HepG2 (cell line): ENCODE data around the gene ZNF396. TPM values are rescaled to one million over a fixed set of nuclear protein-coding genes. Genes with fewer than 3 reads are reported as not detected.

Experiments used
- ATF7-NPFF ChIP-seq: sonication (generic); formaldehyde crosslinking; IDR thresholded peaks from 2 replicates; pipeline ENCODE4 v1.8.1; 2023; ENCODE audit warnings: mild to moderate bottlenecking, low read depth, missing genetic modification reagents, moderate library complexity
- GABPB1 ChIP-seq: IDR thresholded peaks from 2 replicates; pipeline ENCODE4 v1.6.1; 2016; ENCODE audit warnings: mild to moderate bottlenecking, missing genetic modification reagents, moderate library complexity, missing compliant biosample characterization
- GTF2F1 ChIP-seq: fragments of 150-350 bp; IDR thresholded peaks from 2 replicates; pipeline ENCODE4 v1.6.1; 2014; ENCODE audit warnings: low read length
- KLF15 ChIP-seq: sonication (generic); formaldehyde crosslinking; IDR thresholded peaks from 2 replicates; pipeline ENCODE4 v1.8.1; 2023; ENCODE audit warnings: borderline replicate concordance, mild to moderate bottlenecking, inconsistent platforms, missing genetic modification reagents, mixed read lengths
- KLF9 ChIP-seq: IDR thresholded peaks from 2 replicates; pipeline ENCODE4 v1.6.1; 2016; ENCODE audit warnings: low read depth
- MAF1 ChIP-seq: sonication (generic); formaldehyde crosslinking; IDR thresholded peaks from 2 replicates; pipeline ENCODE4 v1.5.0; 2020; ENCODE audit warnings: missing genetic modification reagents, borderline replicate concordance
- MXI1 ChIP-seq: IDR thresholded peaks from 3 replicates; pipeline ENCODE4 v1.6.1; 2012; ENCODE audit warnings: low read depth, low read length, inconsistent platforms, borderline replicate concordance
- MYNN ChIP-seq: sonication (generic); formaldehyde crosslinking; IDR thresholded peaks from 2 replicates; pipeline ENCODE4 v1.4.0; 2020; ENCODE audit warnings: mild to moderate bottlenecking, low read depth, missing genetic modification reagents
- NFYB ChIP-seq: sonication (generic); formaldehyde crosslinking; IDR thresholded peaks from 2 replicates; pipeline ENCODE4 v1.4.0; 2020; ENCODE audit warnings: missing genetic modification reagents
- POLR2G ChIP-seq: fragments of 200-400 bp; formaldehyde crosslinking; IDR thresholded peaks from 2 replicates; pipeline ENCODE4 v1.6.1; 2018; ENCODE audit warnings: mild to moderate bottlenecking, low read depth, low read length, moderate library complexity
- TMF1 ChIP-seq: sonication (generic); formaldehyde crosslinking; IDR thresholded peaks from 2 replicates; pipeline ENCODE4 v1.8.1; 2022; ENCODE audit warnings: low read depth, missing genetic modification reagents
- ZNF20 ChIP-seq: sonication (generic); formaldehyde crosslinking; IDR thresholded peaks from 2 replicates; pipeline ENCODE4 v1.4.0; 2020; ENCODE audit warnings: mild to moderate bottlenecking, moderate library complexity, missing genetic modification reagents
- ZNF292 ChIP-seq: sonication (generic); formaldehyde crosslinking; IDR thresholded peaks from 2 replicates; pipeline ENCODE4 v1.8.1; 2022; ENCODE audit warnings: mild to moderate bottlenecking, low read depth, missing genetic modification reagents, borderline replicate concordance
- ZNF589 ChIP-seq: sonication (generic); formaldehyde crosslinking; conservative IDR thresholded peaks from 2 replicates; pipeline ENCODE4 v1.8.0; 2022; ENCODE audit warnings: mild to moderate bottlenecking, moderate library complexity, missing genetic modification reagents
- ZNF614 ChIP-seq: IDR thresholded peaks from 2 replicates; pipeline ENCODE4 v1.6.1; 2018; ENCODE audit warnings: missing biosample characterization, missing genetic modification reagents, inconsistent platforms, borderline replicate concordance
- ZNF619 ChIP-seq: sonication (generic); formaldehyde crosslinking; IDR thresholded peaks from 2 replicates; pipeline ENCODE4 v1.4.0; 2020; ENCODE audit warnings: mild to moderate bottlenecking, missing genetic modification reagents
- polyA plus RNA-seq, 8 experiments: library from polyadenylated mRNA; depleted of rRNA in 3 of 8; stranded (reverse) in 7 of 8; unstranded in 1 of 8; fragments of >200 nt; fragmentation: Illumina TruSeq in 4 of 8; extraction: Trizol in 4 of 8; gene quantifications; 2 replicates each; pipeline versions ENCODE4 v1.2.1 to v1.2.3, GENCODE V29; 2011 to 2016; ENCODE audit warnings: low read depth in 4 of 8, missing spikeins in 1 of 8, mixed read lengths in 1 of 8; ENCODE audit not compliant: insufficient read depth in 1 of 8
- total RNA-seq, 5 experiments: library from RNA; depleted of rRNA; stranded (reverse); fragments of >200 nt; fragmentation: Illumina TruSeq; extraction: Trizol; gene quantifications; 2 replicates each; pipeline ENCODE4 v1.2.3, GENCODE V29; 2016; ENCODE audit warnings: low read depth in 1 of 5
- TF ChIP-seq, protein P1 (sequence below): sonication (generic); formaldehyde crosslinking; IDR thresholded peaks from 2 replicates; pipeline ENCODE4 v1.4.0; 2020; ENCODE audit warnings: mild to moderate bottlenecking, missing genetic modification reagents
- TF ChIP-seq, protein P2 (sequence below): sonication (generic); formaldehyde crosslinking; IDR thresholded peaks from 2 replicates; pipeline ENCODE4 v1.4.0; 2020; ENCODE audit warnings: missing genetic modification reagents
- TF ChIP-seq, protein P3 (sequence below): sonication (generic); formaldehyde crosslinking; IDR thresholded peaks from 2 replicates; pipeline ENCODE4 v1.4.0; 2020; ENCODE audit warnings: mild to moderate bottlenecking, missing genetic modification reagents
- TF ChIP-seq, protein P4 (sequence below): sonication (generic); formaldehyde crosslinking; IDR thresholded peaks from 2 replicates; pipeline ENCODE4 v1.4.0; 2020; ENCODE audit warnings: mild to moderate bottlenecking, missing genetic modification reagents
- TF ChIP-seq, protein P5 (sequence below): sonication (generic); formaldehyde crosslinking; IDR thresholded peaks from 2 replicates; pipeline ENCODE4 v1.8.1; 2023; ENCODE audit warnings: mild to moderate bottlenecking, missing genetic modification reagents

The ZNF396 gene
- total and polyA plus RNA-seq, 2 of the 13 experiments (the other 11 are each of a cell fraction or from before 2014, with no cell fraction given) = 0.25 to 0.75 TPM

DNA sequence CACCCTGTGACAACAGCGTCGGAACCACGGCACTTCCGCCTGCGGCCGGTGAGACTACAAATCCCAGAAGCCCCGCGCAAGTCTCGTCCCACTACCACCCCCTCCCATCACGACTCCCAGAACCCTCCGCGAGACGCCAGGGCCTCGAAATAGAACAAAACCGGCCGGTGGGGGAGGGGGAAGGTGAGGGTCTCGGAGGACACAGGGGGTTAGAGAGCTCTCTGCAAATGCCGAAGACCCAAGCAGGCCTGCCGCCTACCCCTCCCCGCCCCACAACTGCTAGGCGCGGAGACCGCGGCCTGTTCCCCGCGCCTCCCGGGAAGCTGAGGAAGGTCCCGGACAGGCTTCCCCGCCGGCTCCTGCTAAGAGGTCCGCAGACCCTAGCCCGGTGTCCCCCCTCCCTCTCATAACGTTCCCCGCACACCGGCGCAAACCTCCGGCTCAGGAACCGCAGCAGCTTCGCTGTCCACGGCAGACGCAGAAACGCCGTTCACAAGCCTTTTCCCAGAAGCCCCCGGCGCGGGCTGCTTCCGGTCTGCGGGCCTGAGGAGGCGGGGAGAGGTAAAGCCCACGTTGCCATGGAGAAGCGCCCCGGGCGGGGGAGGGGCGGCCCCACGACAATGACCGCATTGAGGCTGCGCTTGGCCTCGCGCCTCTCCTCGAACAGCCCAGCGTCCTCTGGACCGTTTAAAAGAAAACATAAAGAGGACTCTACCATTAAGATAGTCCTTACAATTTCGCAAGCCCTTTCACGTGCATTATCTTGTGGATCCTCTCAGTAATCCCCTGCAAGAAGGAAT, 33.0 kb downstream of the ZNF396 start, which contains the start of gene ZNF24 (continued):
- TF ChIP-seq, protein P1, sequence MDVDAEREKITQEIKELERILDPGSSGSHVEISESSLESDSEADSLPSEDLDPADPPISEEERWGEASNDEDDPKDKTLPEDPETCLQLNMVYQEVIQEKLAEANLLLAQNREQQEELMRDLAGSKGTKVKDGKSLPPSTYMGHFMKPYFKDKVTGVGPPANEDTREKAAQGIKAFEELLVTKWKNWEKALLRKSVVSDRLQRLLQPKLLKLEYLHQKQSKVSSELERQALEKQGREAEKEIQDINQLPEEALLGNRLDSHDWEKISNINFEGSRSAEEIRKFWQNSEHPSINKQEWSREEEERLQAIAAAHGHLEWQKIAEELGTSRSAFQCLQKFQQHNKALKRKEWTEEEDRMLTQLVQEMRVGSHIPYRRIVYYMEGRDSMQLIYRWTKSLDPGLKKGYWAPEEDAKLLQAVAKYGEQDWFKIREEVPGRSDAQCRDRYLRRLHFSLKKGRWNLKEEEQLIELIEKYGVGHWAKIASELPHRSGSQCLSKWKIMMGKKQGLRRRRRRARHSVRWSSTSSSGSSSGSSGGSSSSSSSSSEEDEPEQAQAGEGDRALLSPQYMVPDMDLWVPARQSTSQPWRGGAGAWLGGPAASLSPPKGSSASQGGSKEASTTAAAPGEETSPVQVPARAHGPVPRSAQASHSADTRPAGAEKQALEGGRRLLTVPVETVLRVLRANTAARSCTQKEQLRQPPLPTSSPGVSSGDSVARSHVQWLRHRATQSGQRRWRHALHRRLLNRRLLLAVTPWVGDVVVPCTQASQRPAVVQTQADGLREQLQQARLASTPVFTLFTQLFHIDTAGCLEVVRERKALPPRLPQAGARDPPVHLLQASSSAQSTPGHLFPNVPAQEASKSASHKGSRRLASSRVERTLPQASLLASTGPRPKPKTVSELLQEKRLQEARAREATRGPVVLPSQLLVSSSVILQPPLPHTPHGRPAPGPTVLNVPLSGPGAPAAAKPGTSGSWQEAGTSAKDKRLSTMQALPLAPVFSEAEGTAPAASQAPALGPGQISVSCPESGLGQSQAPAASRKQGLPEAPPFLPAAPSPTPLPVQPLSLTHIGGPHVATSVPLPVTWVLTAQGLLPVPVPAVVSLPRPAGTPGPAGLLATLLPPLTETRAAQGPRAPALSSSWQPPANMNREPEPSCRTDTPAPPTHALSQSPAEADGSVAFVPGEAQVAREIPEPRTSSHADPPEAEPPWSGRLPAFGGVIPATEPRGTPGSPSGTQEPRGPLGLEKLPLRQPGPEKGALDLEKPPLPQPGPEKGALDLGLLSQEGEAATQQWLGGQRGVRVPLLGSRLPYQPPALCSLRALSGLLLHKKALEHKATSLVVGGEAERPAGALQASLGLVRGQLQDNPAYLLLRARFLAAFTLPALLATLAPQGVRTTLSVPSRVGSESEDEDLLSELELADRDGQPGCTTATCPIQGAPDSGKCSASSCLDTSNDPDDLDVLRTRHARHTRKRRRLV (CRISPR knock-in tag) = peak; percentile 95
- TF ChIP-seq, protein P2, sequence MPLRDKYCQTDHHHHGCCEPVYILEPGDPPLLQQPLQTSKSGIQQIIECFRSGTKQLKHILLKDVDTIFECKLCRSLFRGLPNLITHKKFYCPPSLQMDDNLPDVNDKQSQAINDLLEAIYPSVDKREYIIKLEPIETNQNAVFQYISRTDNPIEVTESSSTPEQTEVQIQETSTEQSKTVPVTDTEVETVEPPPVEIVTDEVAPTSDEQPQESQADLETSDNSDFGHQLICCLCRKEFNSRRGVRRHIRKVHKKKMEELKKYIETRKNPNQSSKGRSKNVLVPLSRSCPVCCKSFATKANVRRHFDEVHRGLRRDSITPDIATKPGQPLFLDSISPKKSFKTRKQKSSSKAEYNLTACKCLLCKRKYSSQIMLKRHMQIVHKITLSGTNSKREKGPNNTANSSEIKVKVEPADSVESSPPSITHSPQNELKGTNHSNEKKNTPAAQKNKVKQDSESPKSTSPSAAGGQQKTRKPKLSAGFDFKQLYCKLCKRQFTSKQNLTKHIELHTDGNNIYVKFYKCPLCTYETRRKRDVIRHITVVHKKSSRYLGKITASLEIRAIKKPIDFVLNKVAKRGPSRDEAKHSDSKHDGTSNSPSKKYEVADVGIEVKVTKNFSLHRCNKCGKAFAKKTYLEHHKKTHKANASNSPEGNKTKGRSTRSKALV = 0 out of 2 replicates have a peak, but pooled peaks have one; percentile 22
- TF ChIP-seq, protein P3, sequence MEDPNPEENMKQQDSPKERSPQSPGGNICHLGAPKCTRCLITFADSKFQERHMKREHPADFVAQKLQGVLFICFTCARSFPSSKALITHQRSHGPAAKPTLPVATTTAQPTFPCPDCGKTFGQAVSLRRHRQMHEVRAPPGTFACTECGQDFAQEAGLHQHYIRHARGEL (CRISPR knock-in tag) = 0 out of 2 replicates have a peak, but pooled peaks have one; percentile 9
- TF ChIP-seq NFYB (CRISPR knock-in tag) = peak; percentile 26; the same call in 1 of the 2 replicates
- TF ChIP-seq ATF7-NPFF = peak; percentile 44; the same call in 1 of the 2 replicates
- TF ChIP-seq MXI1 = peak; percentile 88; the same call in 2 of the 3 replicates
- peak; percentile 32; the same call in 1 of the 2 replicates for TF ChIP-seq ZNF619
- peak; percentile 33; the same call in 1 of the 2 replicates for TF ChIP-seq ZNF614 (CRISPR knock-in tag)
- peak; percentile 39; the same call in 1 of the 2 replicates for TF ChIP-seq MAF1
- TF ChIP-seq ZNF589 (CRISPR knock-in tag) = no peak
- no peak for TF ChIP-seq TMF1 (CRISPR knock-in tag)
- TF ChIP-seq GTF2F1 = no peak
- TF ChIP-seq, protein P4, sequence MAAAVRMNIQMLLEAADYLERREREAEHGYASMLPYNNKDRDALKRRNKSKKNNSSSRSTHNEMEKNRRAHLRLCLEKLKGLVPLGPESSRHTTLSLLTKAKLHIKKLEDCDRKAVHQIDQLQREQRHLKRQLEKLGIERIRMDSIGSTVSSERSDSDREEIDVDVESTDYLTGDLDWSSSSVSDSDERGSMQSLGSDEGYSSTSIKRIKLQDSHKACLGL = peak; percentile 79; the same call in 1 of the 2 replicates
- peak; percentile 75; the same call in 1 of the 2 replicates for TF ChIP-seq ZNF20 (CRISPR knock-in tag)
- peak; percentile 91 for TF ChIP-seq POLR2G
- no peak for TF ChIP-seq KLF9 (CRISPR knock-in tag)
- TF ChIP-seq GABPB1 (CRISPR knock-in tag) = peak; percentile 93
- TF ChIP-seq, protein P5, sequence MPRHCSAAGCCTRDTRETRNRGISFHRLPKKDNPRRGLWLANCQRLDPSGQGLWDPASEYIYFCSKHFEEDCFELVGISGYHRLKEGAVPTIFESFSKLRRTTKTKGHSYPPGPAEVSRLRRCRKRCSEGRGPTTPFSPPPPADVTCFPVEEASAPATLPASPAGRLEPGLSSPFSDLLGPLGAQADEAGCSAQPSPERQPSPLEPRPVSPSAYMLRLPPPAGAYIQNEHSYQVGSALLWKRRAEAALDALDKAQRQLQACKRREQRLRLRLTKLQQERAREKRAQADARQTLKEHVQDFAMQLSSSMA = no peak
- no peak for TF ChIP-seq MYNN (CRISPR knock-in tag)
- no peak for TF ChIP-seq KLF15
- TF ChIP-seq ZNF292 = no peak
